Tibial nerve (tissue), 4 donors: ENCODE measurements around the gene HMCN1. TPM values are rescaled to one million over a fixed set of nuclear protein-coding genes. Genes with fewer than 3 reads are reported as not detected.

Experiments used
- DNase-seq, 2 donors: peaks; one replicate each; pipeline ENCODE4 v3.0.0-alpha.2; 2019; ENCODE audit warnings: low spot score in 2 of 2
- H3K27ac ChIP-seq, 4 donors: fragments of 200-600 bp; sonication (generic) in 3 of 4; one replicate each; pipeline ENCODE4 v1.5.1; 2017 to 2019; ENCODE audit warnings: mild to moderate bottlenecking in 1 of 4
- H3K27me3 ChIP-seq, 2 donors: fragments of 200-600 bp; sonication (generic) in 1 of 2; one replicate each; pipeline versions ENCODE4 v1.5.1 to v1.6.0; 2017 to 2019
- H3K36me3 ChIP-seq, 3 donors: fragments of 200-600 bp; sonication (generic); one replicate each; pipeline ENCODE4 v1.5.1; 2018 to 2019
- H3K4me1 ChIP-seq, 4 donors: fragments of 200-600 bp; sonication (generic) in 3 of 4; one replicate each; pipeline ENCODE4 v1.5.1; 2017 to 2019
- H3K4me3 ChIP-seq, 4 donors: fragments of 200-600 bp; sonication (generic) in 3 of 4; one replicate each; pipeline ENCODE4 v1.5.1; 2017 to 2019; ENCODE audit warnings: mild to moderate bottlenecking in 1 of 4, moderate library complexity in 1 of 4
- H3K9me3 ChIP-seq, 4 donors: fragments of 200-600 bp; sonication (generic) in 3 of 4; one replicate each; pipeline ENCODE4 v1.5.1; 2017 to 2019
- CTCF ChIP-seq, 5 experiments: fragments of 200-600 bp in 3 of 5; fragments of 450-650 bp in 2 of 5; sonication (generic) in 3 of 5; IDR thresholded peaks; one replicate each; pipeline ENCODE4 v1.5.1; 2016 to 2019; ENCODE audit warnings: antibody characterized with exemption in 5 of 5, mild to moderate bottlenecking in 3 of 5, moderate library complexity in 2 of 5
- EP300 ChIP-seq, 2 donors: sonication (generic); formaldehyde crosslinking; IDR thresholded peaks; one replicate each; pipeline ENCODE4 v1.6.1; 2017; ENCODE audit warnings: antibody characterized with exemption in 2 of 2, mild to moderate bottlenecking in 1 of 2
- POLR2A ChIP-seq, 2 donors: fragments of 450-650 bp; IDR thresholded peaks; one replicate each; pipeline ENCODE4 v1.6.1; 2017; ENCODE audit warnings: antibody characterized with exemption in 2 of 2, mild to moderate bottlenecking in 2 of 2, moderate library complexity in 2 of 2
- WGBS, 2 donors: methylation state at CpG; one replicate each; pipeline ENCODE4 v1.1.5; 2018; 5-methylcytosine and 5-hydroxymethylcytosine counted together
- total RNA-seq, 4 donors: library from RNA; depleted of rRNA; stranded (reverse); fragments of >200 nt; gene quantifications; one replicate each; pipeline ENCODE4 v1.1.0, GENCODE V29; 2016

HMCN1 gene
- total RNA-seq, 4 donors from 2014 or later = 2.1 to 13.3 (median 3.9) TPM

- peaks cover 0 to 12% (median 0%) of the 10 kb centered on the region in 4 donors for H3K4me1 ChIP-seq
- H3K27me3 ChIP-seq = no peaks in the 10 kb centered on the region
- H3K9me3 ChIP-seq = no peaks in the 10 kb centered on the region
- no peak overlapping the region for H3K27ac ChIP-seq
- WGBS, 2 donors = 79 to 82% methylated on average over 2 of the region's 2 CpGs
- TF ChIP-seq POLR2A (IDR thresholded peaks at IDR 0.05) = no peak
- no peak for TF ChIP-seq CTCF (IDR thresholded peaks at IDR 0.05)
- no peak for TF ChIP-seq EP300 (IDR thresholded peaks at IDR 0.05)
- DNase-seq = no peak
- no peaks in the 10 kb centered on the region for H3K36me3 ChIP-seq
- no peak overlapping the region for H3K4me3 ChIP-seq
These were observed 12.1 kb upstream of the HMCN1 start for GRCh38 chr1:185722098-185722497.

- no peaks in the 10 kb centered on the region for H3K4me1 ChIP-seq
- no peak for TF ChIP-seq EP300 (IDR thresholded peaks at IDR 0.05)
- no peak for TF ChIP-seq POLR2A (IDR thresholded peaks at IDR 0.05)
- H3K4me3 ChIP-seq = no peak overlapping the region
- H3K27me3 ChIP-seq = no peaks in the 10 kb centered on the region
- peaks cover 0 to 8% (median 3%) of the 10 kb centered on the region in 4 donors for H3K9me3 ChIP-seq
- H3K36me3 ChIP-seq = no peaks in the 10 kb centered on the region
- WGBS, 2 donors = 85 to 87% methylated on average over 2 of the region's 2 CpGs
- no peak for DNase-seq
- no peak overlapping the region for H3K27ac ChIP-seq
These were observed 6.5 kb upstream of the HMCN1 start for GRCh38 chr1:185727726-185728125.

- DNase-seq = no peak
- Histone ChIP-seq H3K36me3 (no peaks in the 10 kb centered on the region), H3K27ac (no peak overlapping the region), H3K4me1 (peaks cover 0 to 25% (median 5%) of the 10 kb centered on the region in 4 donors), H3K4me3 (no peak overlapping the region), H3K9me3 (peaks cover 0 to 8% (median 3%) of the 10 kb centered on the region in 4 donors), H3K27me3 (no peaks in the 10 kb centered on the region)
- WGBS, 2 donors = 59 to 90% methylated on average over 1 of the region's 1 CpG
- no peak for TF ChIP-seq CTCF (IDR thresholded peaks at IDR 0.05)
- TF ChIP-seq EP300 (IDR thresholded peaks at IDR 0.05) = no peak
- no peak for TF ChIP-seq POLR2A (IDR thresholded peaks at IDR 0.05)
These were observed 2.7 kb upstream of the HMCN1 start for GRCh38 chr1:185731446-185731845.

- Histone ChIP-seq H3K9me3 (peaks cover 0 to 8% (median 3%) of the 10 kb centered on the region in 4 donors), H3K4me3 (no peak overlapping the region), H3K4me1 (peaks cover 0 to 25% (median 5%) of the 10 kb centered on the region in 4 donors), H3K27me3 (no peaks in the 10 kb centered on the region), H3K27ac (no peak overlapping the region), H3K36me3 (no peaks in the 10 kb centered on the region)
- no peak for DNase-seq
- no peak for TF ChIP-seq EP300 (IDR thresholded peaks at IDR 0.05)
- TF ChIP-seq CTCF (IDR thresholded peaks at IDR 0.05) = no peak
- no peak for TF ChIP-seq POLR2A (IDR thresholded peaks at IDR 0.05)
- WGBS, 2 donors = 61 to 73% methylated on average over 5 of the region's 5 CpGs
These were observed 1.2 kb upstream of the HMCN1 start for GRCh38 chr1:185732951-185733350.

GRCh38 chr1:185734929-185735700 is 924 bp downstream of the HMCN1 start:
- Histone ChIP-seq H3K4me1 (peaks cover 0 to 25% (median 5%) of the 10 kb centered on the region in 4 donors), H3K9me3 (peaks cover 0 to 8% (median 3%) of the 10 kb centered on the region in 4 donors), H3K27me3 (no peaks in the 10 kb centered on the region), H3K27ac (peak overlapping the region in 2 of 4 donors; percentile 2 to 77), H3K4me3 (peak overlapping the region; percentile 27 to 56 (median 28)), H3K36me3 (no peaks in the 10 kb centered on the region)
- WGBS, 2 donors = 36 to 41% methylated on average over 10 of the region's 10 CpGs
- TF ChIP-seq POLR2A (IDR thresholded peaks at IDR 0.05) (no peak), CTCF (IDR thresholded peaks at IDR 0.05) (no peak)
- no peak for DNase-seq
